GM10248 (cell line): ENCODE measurements around the gene NOTCH4.
A peak's percentile ranks its signal among the peaks of the same experiment; 100 is the strongest.
"Not testable (repeated sequence)": the region's sequence is repeated elsewhere in the genome, so short reads cannot be mapped to it uniquely, and the experiment has no call there.

Source experiments
- CTCF ChIA-PET: fragments of 300-600 bp; sonication (Branson Sonifier 250); formaldehyde crosslinking; extraction: SDS; loops from one replicate; lab custom pipeline; 2021; ENCODE audit warnings: antibody characterized with exemption; lab: Yijun Ruan, JAX
- POLR2A ChIA-PET: fragments of 350-650 bp; sonication (Branson Sonifier 250); formaldehyde crosslinking; extraction: SDS; loops from one replicate; lab custom pipeline; 2020; ENCODE audit warnings: antibody characterized with exemption; lab: Yijun Ruan, JAX
- DNase-seq: peaks from one replicate; pipeline ENCODE4 v3.0.0; 2012; ENCODE audit errors: extremely low spot score
- CTCF ChIP-seq: IDR thresholded peaks from 2 replicates; pipeline ENCODE4 v1.5.1; 2012; ENCODE audit warnings: mild to moderate bottlenecking, low read depth; ENCODE audit errors: extremely low read depth, missing control alignments, control extremely low read depth

Gene NOTCH4

GRCh38 chr6:32195902-32196681 lies 27.8 kb downstream of the NOTCH4 start:
- ChIA-PET CTCF (interaction anchor here (0.7 to 2.2 kb wide), 15 partner anchors 9 to 109 kb away, joined by 3 to 11 read pairs (median 4); partner anchors contain the start of genes AGPAT1, ATF6B and FKBPL), POLR2A (interaction anchor here (0.5 to 0.8 kb wide), 3 partner anchors 68 to 360 kb away, joined by 3 to 8 read pairs (median 7); partner anchors contain the start of genes ATF6B and NEU1)
- no peak for TF ChIP-seq CTCF

GRCh38 chr6:32195652-32195901 lies 28.3 kb downstream of the NOTCH4 start:
- DNase-seq, result peak; percentile 98
- TF ChIP-seq CTCF, result peak; percentile 22
- CTCF ChIA-PET, result interaction anchor here (0.7 to 2.2 kb wide), 16 partner anchors 9 to 108 kb away, joined by 3 to 11 read pairs (median 4); partner anchors contain the start of genes AGPAT1, ATF6B and FKBPL
- POLR2A ChIA-PET, result interaction anchor here (0.5 to 0.8 kb wide), 3 partner anchors 67 to 360 kb away, joined by 3 to 8 read pairs (median 7); partner anchors contain the start of genes ATF6B and NEU1

More at GRCh38 chr6:32195902-32196681, 27.8 kb downstream of the NOTCH4 start:
- DNase-seq, result peak; percentile 79

DNA sequence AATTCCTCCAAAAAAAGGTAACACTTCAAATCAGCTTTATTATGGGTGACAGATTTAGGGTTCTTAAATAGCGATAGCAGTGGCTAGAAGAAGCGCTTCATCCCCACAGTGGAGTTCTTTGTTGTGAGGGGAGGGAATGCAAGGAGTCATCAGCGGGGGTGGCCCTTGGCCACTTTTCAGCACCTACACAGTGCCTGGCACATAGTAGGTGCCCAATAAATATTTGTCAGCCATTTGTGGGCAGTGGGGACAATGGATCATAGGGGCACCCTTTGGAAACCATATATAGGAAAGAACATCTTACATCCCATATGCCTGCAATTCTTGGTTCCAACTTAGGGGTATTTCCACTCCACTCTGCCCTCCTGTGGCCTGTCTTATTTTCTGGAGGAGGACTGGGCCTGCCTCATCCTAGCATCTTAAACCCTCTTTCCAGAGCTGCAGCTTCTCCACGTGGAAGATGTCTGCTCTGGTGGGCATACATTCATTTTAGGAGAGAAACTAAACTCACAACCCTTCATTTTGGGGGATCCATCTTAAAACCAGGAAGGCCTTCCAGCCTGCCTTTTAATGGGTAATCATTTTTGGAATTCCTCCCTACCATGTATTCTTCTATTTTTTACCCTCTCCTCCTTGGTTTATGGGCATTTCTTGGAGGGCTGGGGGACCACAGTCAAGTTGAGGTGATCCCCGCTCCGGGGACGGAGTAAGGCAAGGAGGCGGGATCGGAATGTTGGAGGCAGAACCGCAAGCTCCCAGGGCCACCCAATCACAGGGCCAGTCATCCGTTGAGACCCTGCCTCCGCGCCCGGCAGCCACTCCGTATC lies 28.8 kb downstream of the NOTCH4 start:
- DNase-seq, result no peak
- ChIA-PET CTCF (interaction anchor here (0.7 to 2.2 kb wide), 16 partner anchors 9 to 108 kb away, joined by 3 to 11 read pairs (median 4); partner anchors contain the start of genes AGPAT1, ATF6B and FKBPL), POLR2A (interaction anchor here (0.5 to 0.8 kb wide), 3 partner anchors 67 to 359 kb away, joined by 3 to 8 read pairs (median 7); partner anchors contain the start of genes ATF6B and NEU1)
- TF ChIP-seq CTCF, result peak; percentile 44

DNA sequence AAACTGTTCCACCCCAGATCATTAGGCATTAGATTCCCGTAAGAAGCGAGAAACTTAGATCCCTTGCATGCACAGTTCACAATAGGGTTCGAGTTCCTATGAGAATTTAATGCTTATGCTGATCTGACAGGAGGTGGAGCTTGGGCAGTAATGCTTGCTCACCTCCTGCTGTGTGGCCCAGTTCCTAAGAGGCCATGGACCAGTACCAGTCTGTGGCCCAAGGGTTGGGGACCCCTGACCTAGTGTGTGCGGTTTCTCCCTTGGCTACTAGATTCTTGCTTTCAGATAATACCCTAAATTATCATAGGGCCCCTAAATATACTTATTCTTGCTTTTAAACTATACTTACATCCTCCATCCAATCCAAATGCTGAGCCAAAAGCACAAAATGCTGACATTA lies 29.5 kb downstream of the NOTCH4 start:
- ChIA-PET POLR2A (no interaction called here), CTCF (interaction anchor here (1.0 to 2.2 kb wide), 5 partner anchors 10 to 75 kb away, joined by 3 to 11 read pairs (median 4); partner anchors contain the start of genes ATF6B and FKBPL)
- DNase-seq, result no peak
- no peak for TF ChIP-seq CTCF

DNA sequence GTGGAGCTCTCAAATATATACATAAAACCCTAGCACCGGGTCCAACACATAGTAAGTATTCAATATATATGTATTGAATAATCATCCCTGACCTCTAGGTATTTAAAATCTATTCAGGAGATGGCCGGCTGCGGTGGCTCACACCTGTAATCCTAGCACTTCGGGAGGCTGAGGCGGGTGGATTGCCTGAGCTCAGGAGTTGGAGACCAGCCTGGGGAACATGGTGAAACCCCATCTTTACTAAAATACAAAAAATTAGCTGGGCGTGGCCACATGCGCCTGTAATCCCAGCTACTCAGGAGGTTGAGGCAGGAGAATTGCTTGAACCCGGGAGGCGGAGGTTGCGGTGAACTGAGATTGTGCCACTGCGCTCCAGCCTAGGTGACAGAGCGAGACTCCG lies 30.8 kb downstream of the NOTCH4 start:
- ChIA-PET CTCF (interaction anchor here (1.0 to 1.7 kb wide), 2 partner anchors 63 to 74 kb away, joined by 4 read pairs; partner anchors contain the start of gene FKBPL), POLR2A (interaction anchor here (1.4 to 1.8 kb wide), 2 partner anchors 11 to 16 kb away, joined by 5 to 9 read pairs; no protein-coding TSS in a partner anchor)
- not testable (repeated sequence) for DNase-seq

- TF ChIP-seq CTCF, result no peak
- CTCF ChIA-PET, result interaction anchor here (0.8 to 1.0 kb wide), 2 partner anchors 17 to 63 kb away, joined by 3 to 4 read pairs; partner anchors contain the start of genes AGPAT1 and FKBPL
- DNase-seq, result no peak
Measured at GRCh38 chr6:32192608-32193039, 31.2 kb downstream of the NOTCH4 start, which contains the start of gene GPSM3. TSS of gene GPSM3 (minus strand) at chr6:32192643. CDS start at chr6:32192513, 130 bp downstream.

More at GRCh38 chr6:32192608-32193039, 31.2 kb downstream of the NOTCH4 start, which contains the start of gene GPSM3:
- POLR2A ChIA-PET, result interaction anchor here (1.4 to 1.8 kb wide), 2 partner anchors 11 to 16 kb away, joined by 5 to 9 read pairs; no protein-coding TSS in a partner anchor
